Activated CD4-positive, alpha-beta T cell treated with anti-CD3 and anti-CD28 coated beads, Interleukin-2, amount 50 U/mL, for 48 hours (primary cell): ENCODE results near the gene KCNG3.

ENCODE experiments used
- DNase-seq, 2 experiments: peaks; one replicate each; pipeline ENCODE4 v3.0.0-alpha.2; 2020

The KCNG3 gene

DNA sequence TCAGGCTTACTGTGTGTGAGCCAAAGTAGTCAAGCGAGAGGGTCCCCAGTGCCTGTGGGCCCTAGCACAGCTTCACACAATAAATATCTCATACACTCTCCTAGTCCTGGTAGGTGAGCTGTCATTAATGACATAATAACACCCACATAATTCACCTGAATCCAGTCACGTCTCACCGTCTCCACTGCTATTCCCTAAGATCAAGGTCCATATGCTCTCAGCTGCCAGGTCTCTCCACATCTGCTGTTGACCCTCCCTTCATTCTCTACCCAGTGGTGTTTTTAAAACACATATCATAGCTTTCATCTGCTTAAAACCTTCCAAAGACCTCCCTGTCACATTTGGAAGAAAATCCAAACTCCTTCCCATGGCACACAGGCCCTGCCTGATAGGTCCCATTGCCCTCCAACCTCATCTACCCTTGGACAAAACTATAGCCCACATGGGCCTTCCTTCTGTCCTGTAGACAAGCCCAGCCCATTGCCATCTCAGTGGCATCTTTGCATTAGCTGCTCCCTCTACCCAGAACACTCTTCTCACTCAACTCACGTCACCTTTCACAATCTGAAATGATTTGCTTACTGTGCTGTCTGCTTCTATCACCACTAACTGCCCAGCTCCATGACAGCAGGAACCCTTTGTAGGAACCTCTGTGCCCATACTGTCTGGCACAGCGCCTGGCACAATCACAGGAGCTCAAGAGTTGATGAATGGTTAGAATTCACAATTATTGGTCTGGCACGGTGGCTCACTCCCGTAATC is 7.5 kb downstream of the KCNG3 start:
- DNase-seq = no peak

DNA sequence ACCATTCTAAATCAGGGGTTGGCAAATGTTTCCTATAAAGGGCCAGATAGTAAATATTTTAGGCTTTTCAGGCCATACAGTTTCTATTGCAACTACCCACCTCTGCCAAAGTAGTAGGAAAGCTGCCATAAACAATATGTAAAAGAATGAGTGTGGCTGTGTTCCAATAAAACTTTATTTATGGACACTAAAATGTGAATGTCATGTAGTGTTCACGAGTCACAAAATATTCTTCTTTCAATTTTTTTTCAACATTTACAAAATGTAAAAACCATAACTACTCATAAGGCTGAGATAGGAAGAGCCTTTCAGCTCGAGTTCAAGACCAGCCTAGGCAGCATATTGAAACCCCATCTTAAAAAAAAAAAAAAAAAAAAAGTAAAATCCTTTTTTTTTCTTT is 13.4 kb downstream of the KCNG3 start:
- no peak for DNase-seq

DNA sequence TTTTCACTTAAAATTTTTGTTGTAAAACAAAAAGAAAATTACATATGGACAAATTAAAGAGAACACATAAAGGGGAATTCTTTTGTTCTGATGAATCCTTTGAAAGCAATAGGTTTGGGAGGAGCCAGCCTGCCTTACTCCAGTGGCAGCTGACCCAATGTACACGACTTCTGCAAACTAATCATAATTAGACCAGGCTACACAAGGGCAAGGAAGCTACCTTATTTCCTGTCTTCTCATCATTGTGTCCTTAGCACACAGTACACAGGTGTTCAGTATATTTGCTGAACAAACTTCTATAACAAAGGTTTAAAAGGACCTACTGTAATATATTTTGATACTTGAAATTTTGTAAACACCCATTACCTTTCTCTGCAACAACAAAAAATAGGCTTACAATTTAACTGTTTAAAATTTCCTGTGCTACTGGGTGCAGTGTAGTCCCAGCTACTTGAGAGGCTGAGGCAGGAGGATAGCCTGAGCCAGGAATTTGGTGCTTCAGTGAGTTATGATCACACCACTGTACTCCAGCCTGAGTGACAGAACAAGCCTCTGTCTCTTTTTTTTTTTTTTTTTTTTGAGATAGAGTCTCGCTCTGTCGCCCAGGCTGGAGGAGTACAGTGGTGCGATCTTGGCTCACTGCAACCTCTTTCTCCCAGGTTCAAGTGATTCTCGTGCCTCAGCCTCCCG is 18.9 kb downstream of the KCNG3 start:
- DNase-seq = no peak

DNA sequence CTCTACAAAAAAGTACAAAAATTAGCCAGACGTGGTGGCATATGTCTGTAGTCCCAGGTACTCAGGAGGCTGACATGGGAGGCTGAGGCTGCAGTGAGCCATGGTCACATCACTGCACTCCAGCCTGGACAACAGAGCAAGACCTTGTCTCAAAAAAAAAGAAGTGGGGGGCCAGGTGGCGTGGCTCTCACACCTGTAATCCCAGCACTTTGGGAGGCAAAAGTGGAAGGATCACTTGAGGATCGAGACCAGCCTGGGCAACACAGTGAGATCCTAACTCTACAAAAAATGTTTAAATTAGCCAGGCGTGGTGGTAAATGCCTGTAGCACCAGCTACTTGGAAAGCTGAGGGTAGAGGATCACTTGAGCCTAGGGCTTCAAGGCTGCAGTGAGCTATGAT is 23.1 kb downstream of the KCNG3 start:
- DNase-seq = no peak

DNA sequence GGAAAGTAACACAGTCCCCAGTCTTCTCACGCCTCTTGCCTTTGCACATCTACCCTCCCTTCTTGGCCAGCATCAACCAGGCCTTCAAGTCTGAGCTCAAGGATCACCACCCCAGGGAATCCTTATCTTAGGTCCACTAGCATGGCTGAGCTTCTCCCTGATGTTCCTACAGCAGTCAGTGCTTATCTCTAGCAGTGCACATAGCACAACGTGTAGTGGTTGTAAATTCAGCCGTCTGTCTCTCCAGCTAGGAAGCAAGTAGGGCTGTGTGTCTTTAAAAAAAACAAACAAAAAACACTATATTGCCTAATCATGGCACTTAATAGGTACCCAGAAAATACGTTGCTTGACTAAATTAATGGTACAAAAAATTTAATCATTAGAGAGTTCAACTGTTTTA is 29.2 kb downstream of the KCNG3 start:
- no peak for DNase-seq

DNA sequence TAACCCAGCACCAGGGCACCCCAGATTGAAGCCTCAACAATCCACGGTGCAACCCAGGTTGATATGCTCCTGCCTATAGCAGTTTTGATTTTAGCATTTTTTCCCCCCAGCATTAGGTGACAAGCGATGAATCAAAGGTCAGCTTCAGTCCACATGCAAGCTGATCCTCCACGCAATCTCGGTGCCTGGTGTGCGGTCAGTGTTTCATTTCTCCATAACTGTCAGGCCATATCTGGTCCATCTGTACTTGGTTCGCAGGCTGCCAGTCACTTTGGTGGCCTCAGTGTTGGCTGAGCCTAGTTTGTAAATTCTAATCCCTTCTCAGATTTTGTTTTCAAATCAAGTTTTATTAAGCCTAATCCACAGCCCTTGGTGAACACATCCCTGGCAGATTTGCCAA is 30.2 kb downstream of the KCNG3 start:
- no peak for DNase-seq

DNA sequence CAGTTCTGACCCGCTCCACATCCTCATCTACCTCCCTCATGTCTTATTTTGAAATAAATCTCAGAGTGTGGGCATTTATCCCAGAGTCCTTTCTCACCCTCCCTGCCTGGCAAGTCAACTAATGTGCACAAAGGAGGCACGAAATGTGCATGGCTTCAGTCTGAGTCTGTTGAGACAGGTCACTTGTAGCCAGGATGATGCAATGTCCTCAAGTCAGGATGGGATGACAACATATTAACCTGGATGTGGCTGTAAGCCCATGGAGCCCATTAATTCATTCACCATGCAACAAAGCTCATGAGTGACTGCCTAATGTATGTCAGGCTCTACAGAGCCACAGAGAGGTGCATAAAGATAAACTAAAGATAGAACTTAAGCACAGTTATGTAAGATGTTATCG is 34.5 kb downstream of the KCNG3 start:
- no peak for DNase-seq

DNA sequence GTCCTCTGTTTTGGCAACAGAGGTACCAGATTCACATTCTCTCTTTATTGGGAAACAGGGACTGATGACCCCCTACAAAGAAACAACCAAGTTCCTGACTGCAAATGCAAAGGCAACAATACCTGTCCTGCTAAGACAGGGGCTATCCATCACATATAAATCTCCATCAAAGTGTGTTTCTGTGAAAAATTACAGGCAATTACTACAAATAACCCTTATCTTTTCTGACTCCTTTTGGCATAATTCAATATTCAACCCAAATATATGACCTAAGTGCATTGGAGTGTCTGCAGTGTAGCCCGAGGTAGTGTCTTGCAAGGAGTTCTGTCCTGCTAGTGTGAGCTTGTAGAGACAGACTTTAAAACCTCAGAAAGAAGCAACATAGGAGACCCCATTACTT is 35.4 kb downstream of the KCNG3 start:
- DNase-seq = no peak

DNA sequence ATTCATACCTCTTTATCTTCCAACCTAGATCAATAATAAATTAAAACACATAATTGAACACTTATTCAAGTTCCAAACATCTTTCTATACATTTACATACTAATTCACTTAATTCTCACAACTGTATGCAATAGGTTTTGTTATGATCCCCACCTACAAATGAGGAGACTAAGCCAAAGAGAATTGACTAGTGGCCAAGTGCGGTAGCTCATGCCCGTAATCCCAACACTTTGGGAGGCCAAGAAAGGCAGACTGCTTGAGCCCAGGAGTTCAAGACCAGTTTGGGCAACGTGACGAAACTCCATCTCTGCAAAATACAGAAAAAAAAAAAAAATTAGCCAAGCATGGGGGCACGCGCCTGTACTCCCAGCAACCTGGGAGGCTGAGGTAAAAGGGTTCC is 36.8 kb downstream of the KCNG3 start:
- DNase-seq = no peak

DNA sequence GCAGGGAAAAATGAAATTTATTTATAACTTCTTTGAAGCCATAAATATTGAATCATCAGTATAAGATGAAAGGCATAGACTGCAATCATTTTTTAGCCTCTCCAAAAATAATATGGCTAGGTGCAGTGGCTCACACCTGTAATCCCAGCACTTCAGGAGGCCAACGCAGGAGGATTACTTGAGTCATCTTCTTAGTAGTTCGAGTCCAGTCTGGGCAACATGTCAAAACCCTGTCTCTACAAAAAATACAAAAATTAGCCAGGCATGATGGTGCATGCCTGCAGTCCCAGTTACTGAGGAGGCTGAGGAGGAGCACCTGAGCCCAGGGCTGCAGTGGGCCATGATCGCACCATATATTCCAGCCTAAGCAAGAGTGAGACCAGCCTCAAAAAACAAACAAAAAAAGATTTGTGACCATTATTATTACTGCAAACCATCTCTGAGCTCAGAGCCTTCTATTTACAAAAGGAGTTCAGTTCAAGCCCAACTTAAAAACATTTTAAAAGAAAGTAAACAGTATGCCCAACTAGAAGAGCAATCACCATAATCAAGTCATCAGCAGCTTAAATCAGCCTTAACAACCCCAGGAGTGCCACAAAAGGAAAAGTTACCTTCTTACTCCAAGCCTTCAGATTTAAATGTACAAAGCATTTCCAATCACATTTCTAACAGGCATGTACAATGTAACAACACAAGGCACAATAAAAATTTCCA is 37.5 kb downstream of the KCNG3 start:
- no peak for DNase-seq

DNA sequence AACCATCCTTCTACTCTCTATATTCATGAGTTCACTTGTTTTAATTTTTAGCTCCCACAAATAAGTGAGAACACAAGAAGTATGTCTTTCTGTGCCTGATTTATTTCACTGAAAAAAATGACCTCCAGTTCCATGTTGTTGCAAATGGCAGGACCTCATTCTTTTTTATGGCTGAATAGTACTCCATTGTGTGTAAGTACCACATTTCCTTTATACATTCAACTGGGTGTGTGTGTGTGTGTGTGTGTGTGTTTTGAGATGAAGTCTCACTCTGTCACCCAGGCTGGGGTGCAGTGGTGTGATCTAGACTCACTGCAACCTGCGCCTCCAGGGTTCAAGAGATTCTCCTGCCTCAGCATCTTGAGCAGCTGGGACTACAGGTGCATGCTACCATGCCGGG is 41.2 kb downstream of the KCNG3 start:
- no peak for DNase-seq

DNA sequence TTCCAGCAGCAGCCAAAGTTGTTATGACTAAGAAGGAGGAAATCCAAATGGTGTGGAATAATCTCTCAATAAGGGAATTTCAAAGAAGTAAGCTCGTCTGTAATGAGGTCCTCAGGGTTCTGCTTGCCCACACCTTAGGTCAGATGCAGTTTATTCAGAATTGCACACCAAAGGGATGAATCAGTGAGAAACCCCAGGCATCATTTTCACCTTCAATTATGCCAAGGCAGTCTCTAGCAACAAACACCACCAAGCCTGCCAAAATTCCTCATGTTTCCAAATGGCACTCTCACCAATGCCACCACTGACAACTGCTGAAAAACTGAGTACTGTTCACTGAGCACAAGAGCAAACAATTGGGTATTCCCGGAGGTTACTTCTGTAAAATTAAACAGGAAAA is 43.6 kb downstream of the KCNG3 start:
- DNase-seq = no peak

DNA sequence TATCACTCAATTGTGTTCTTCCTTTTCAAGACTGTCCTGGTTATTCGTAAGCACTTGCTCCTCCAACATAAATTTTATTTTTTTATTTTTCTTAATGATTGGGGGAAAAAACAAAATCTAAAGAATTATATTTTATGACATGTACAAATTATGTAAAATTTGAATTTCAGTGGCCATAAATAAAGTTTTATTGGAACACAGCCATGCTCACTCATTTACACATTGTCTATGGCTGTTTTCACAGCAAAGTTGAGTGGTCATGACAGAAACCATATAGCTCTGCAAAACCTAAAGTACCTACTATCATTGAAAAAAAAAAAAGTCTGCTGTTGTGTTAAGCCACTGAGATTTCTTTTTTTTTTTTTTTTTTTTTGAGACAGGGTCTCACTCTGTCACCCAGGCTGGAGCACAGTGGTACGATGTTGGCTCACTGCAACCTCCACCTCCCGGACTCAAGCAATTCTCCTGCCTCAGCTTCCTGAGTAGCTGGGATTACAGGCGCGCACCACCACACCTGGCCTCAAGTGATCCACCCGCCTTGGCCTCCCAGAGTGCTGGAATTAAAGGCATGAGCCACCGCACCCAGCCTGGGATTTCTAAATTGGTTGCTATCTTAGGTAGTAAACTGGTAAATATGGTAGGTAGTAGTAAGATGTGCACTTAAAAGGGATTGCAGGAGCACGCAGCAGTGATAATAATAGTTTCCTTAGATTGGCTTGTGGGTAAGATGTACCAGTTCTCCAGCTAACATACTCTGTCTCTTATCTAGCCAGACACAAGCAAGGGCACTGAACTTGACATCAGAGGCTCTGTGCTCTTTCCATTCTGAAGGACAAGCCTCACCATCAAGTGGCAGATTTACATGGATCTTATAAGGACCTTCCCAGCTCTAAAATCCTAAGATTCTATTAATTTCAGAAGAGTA is 44.4 kb downstream of the KCNG3 start:
- no peak for DNase-seq

DNA sequence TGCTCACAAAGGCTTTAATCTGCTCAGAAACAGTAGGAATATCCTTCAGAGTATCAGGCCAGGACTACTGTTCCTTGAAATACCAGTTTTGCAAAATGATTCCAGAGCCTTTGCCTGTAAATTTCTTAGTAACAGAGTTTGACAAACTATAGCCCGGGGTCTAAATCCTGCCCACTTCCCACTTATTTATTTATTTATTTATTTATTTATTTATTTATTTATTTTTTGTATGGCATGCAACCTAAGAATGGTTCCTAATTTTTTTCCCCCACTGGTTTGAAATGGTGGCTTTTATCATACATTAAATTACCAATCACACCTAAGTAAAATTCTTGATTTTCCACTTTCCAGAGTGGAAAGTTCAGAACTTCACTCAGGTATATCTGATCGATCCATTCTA is 45.6 kb downstream of the KCNG3 start:
- DNase-seq = no peak

DNA sequence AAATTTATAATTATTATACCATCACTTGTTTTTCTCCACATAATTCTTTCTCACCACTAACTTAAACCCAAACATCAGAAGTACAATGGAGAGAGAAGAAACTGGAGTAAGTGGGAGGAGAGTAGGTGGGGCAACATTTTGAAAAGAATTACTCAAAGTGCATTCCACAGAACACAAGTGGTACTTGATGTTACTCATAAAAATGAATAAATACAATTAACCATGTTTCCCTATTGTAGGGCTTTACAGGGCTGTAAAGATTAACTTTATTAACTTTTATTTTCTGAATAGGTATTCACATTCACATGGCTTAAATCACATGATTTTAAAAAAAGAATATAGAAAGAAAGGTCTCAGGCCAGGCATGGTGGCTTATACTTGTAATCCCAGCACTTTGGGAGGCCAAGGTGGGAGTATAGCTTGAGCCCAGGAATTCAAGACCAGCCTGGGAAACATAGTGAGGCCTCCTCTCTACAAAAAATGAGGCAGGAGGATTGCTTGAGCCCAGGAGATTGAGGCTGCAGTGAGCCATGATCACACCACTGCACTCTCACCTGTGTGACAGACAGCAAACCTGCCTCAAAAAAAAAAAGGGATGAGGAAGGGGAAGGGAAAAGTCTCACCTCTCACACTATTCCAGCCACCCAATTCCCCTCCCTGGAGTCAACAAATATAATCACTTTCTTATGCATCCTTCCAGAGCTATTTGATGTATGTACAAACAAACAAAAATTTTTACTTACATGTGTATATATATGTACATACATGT is 47.1 kb downstream of the KCNG3 start:
- no peak for DNase-seq

DNA sequence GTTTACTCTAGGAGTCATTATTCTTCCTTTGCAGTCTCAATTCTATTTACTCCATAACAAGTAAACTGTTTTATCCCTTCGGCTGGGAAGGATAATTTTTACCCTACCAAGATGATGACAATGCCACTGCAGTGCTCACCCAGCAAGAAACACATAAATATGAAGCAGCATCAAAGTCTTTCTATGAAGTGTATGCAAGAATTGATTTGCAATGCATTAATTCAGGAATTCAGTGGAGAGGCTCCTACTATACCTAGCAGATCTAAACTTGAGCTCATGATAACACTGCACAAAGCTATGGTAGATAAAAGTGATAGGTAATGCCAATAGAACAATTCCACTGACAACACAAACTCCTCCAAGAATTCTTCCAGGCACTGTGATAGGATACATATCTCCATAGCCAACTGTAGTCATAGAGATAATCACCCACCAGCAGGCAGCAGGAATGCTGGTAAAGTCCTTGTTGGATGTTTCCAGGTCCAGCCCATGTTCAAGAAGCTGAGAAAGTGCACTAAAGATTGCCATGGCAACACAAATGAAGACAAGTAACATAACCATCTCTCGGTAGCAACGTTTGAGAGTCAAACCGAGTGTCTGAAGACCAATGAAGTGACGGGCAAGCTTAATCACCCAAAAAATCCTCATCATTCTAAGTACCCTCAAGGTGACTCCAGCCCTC is 49.9 kb downstream of the KCNG3 start:
- DNase-seq = no peak

DNA sequence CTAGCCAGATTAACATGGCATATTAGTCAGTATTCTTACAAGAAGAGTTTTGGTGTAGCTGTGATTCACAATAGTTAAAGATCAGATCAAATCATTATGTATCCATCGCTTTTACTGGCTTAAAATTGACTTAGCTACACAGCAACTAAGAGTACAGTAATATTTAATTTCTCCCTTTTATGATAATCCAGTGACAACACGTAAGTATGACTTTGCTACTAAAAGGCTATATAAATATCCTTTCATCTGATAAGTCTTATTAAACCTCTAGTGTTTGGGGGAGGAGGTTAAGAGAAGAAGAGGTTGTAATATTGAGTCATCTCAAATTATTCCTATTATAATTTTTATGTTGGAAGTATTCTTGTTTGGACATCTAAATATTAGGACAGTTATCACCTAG is 51.0 kb downstream of the KCNG3 start:
- DNase-seq = no peak

DNA sequence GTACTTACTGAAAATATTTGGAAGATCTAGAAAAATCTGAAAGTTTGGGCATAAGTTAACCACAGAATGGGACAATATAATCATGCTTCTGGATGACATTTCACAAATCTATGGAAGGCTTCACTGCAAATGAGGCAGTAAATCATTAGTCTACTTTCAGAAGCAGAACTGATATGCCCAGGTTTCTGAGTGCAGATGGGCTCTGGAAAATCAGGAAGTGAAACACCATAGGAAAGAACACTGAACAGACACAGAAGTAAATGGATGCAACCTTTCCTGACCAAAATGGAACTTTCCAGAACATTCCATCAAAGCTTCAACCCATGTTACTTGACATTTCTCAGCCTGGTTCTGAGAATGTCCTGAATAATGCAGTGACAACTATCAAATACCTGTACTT is 55.1 kb downstream of the KCNG3 start:
- no peak for DNase-seq

DNA sequence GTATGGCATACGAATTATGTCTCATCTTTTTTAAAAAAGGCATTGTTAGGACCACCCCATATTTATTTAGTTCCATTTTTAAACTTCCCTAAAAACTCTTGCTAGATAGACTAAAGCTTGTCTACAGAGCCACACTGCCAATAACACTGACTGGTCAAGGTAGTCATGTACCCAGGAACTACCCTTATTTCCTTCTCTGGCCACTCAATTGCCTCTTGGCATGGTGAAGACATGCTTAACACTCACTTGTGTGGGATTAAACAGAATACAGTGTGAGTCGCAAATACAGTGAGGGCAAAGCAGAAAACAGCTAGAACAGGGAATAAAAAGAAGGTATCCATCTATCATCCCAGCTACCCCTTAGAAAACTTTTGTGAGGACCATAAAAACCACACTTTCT is 57.4 kb downstream of the KCNG3 start:
- DNase-seq = no peak

DNA sequence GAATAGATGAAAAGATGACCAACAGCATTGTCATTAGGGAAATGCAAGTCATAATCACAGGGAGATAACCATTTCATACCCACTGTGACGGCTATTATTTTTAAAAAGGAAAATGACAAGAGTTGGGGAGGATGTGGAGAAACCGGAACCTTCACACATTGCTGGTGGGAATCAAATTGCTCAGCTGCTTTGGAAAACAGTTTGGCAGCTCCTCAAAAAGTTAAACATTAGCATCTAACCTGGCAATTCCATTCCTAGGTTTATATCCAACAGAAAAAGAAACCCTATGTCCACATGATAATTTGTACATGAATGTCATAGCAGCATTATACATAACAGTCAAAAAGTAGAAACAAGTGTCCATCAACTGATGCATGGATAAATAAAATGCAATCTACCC is 58.2 kb downstream of the KCNG3 start:
- DNase-seq = no peak

DNA sequence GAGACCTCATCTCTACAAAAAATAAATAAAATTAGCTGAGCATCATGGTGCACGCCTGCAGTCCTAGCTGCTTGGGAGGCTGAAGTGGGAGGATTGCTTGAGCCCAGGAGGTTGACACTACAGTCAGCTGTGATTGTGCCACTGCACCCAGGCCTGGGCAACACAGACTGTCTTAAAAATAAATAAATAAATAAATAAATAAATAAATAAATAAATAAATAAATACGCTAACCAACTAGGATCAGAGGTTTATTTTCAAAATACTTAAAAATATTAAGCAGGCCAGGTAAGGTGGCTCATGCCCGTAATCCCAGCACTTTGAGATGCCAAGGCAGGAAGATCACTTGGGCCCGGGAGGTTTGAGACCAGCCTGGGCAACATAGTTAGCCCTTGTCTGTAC is 63.6 kb downstream of the KCNG3 start:
- no peak for DNase-seq

DNA sequence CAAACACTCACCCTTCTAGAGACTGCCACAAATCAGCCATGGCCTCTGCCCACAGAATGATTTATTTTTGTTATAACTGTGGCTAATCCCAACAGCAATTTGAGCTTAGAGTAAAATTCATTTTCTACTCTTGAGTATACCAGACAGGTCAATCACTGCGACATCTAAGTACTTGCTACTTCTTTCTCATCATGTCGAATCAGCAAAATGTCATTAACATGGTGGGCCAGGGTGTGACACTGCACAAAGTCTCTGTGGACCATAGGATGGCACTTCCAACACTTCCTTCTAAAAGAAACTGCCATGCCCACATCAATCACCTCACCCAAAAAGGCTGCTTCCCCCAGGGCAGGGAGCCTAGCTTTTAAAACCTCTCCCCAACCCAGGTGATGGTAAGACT is 64.4 kb downstream of the KCNG3 start:
- DNase-seq = no peak
